VCaP (cell line): Measurements from ENCODE around the gene SLC49A3.
A peak's percentile ranks its signal among the peaks of the same experiment; 100 is the strongest.
"Not testable (repeated sequence)": the region's sequence is repeated elsewhere in the genome, so short reads cannot be mapped to it uniquely, and the experiment has no call there.

Experiments
- H3K27ac ChIP-seq: fragments of 450-650 bp; 2 replicates; pipeline ENCODE4 v1.5.1; 2017
- CTCF ChIP-seq: fragments of 450-650 bp; conservative IDR thresholded peaks from 2 replicates; pipeline ENCODE4 v1.5.1; 2017; ENCODE audit warnings: mild to moderate bottlenecking, moderate library complexity

Gene SLC49A3

GRCh38 chr4:732486-732885, 43.5 kb upstream of the SLC49A3 start:
- no peak for TF ChIP-seq CTCF
- no peak overlapping the region for H3K27ac ChIP-seq

- not testable (repeated sequence) for H3K27ac ChIP-seq
These were observed 43.0 kb upstream of the SLC49A3 start for GRCh38 chr4:731954-732353.

- H3K27ac ChIP-seq = not testable (repeated sequence)
These were observed 42.3 kb upstream of the SLC49A3 start for GRCh38 chr4:730946-731904.

- no peak for TF ChIP-seq CTCF
- no peak overlapping the region for H3K27ac ChIP-seq
These were observed 41.6 kb upstream of the SLC49A3 start for GRCh38 chr4:730511-730910.

GRCh38 chr4:729336-730315, 40.7 kb upstream of the SLC49A3 start:
- no peak for TF ChIP-seq CTCF
- no peak overlapping the region for H3K27ac ChIP-seq

- no peak overlapping the region for H3K27ac ChIP-seq
- TF ChIP-seq CTCF = no peak
These were observed 38.6 kb upstream of the SLC49A3 start for GRCh38 chr4:727576-727975.

GRCh38 chr4:726838-727237, 37.9 kb upstream of the SLC49A3 start:
- H3K27ac ChIP-seq = peak overlapping the region; percentile 33; the same call in 1 of the 2 replicates
- no peak for TF ChIP-seq CTCF

- H3K27ac ChIP-seq = peak overlapping the region; percentile 33
- no peak for TF ChIP-seq CTCF
These were observed 37.4 kb upstream of the SLC49A3 start for GRCh38 chr4:726235-726787.
